Inflammatory macrophage treated with lipopolysaccharide for 4 hours (primary cell): ENCODE results near the gene SLC26A11.
"Not testable (repeated sequence)": the region's sequence is repeated elsewhere in the genome, so short reads cannot be mapped to it uniquely, and the experiment has no call there.

Experiments
- DNase-seq: peaks from one replicate; pipeline ENCODE4 v3.0.0-alpha.2; 2020

Gene SLC26A11

DNA sequence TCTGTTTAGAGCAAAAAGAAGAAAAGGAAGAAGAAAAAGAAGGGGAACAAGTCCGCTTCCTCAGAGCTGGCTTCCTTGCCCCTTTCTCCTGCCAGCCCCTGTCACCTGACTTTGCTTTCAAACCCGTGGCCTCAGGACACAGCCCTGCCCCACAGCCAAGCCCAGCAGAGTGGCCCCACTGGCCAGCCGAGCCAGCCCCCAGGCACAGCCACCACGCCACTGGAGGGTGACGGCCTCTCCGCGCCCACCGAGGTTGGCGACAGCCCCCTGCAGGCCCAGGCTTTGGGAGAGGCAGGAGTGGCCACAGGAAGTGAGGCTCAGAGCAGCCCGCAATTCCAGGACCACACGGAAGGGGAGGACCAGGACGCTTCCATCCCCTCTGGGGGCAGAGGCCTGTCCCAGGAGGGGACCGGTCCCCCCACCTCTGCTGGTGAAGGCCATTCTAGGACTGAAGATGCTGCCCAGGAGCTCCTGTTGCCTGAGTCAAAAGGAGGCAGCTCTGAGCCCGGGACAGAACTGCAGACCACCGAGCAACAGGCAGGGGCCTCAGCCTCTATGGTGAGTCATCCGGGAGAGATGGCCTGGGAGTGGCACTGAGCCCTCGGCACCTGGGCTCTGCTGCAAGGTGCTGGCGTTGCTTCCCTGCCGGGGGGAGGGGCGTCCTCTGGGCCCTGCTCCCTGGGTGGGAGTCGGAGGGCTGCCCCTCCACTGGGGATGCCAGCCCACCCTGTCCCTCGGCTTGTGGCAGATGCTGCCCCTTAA, 67.8 kb downstream of the SLC26A11 start:
- no peak for DNase-seq

DNA sequence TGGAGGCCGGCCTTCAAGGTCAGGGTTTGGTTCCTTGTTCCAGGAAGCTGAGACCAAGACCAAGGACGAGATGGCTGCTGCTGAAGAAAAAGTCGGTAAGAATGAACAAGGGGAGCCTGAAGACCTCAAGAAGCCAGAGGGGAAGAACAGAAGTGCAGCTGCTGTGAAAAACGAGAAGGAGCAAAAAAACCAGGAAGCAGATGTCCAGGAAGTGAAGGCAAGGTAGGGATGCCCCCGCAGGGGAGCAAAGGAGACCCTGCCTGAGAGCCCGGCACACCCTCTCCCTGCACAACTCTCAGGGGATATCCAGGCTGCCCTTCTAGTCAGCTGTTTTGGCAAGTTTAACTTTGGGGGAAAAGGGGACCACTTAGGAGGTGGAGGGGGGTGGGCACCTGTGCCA, 69.4 kb downstream of the SLC26A11 start:
- no peak for DNase-seq

DNA sequence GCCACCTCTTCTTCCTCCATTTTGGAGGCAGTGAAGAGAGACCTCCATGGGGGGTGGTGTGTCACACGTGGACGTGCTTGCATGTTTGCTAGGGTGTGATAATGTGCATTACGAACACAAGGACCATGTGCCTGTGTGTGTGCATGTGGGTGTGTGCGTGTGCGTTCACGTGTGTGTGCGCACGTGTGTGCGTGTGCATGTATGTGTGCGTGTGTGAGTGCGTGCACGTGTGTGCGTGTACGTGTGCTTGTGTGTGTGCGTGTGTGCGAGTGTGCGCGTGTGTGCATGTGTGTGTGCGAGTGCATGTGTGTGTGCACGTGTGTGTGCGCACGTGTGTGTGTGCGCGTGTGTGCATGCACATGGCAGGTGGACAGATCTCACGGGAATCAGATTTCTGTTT, 69.9 kb downstream of the SLC26A11 start:
- no peak for DNase-seq

DNA sequence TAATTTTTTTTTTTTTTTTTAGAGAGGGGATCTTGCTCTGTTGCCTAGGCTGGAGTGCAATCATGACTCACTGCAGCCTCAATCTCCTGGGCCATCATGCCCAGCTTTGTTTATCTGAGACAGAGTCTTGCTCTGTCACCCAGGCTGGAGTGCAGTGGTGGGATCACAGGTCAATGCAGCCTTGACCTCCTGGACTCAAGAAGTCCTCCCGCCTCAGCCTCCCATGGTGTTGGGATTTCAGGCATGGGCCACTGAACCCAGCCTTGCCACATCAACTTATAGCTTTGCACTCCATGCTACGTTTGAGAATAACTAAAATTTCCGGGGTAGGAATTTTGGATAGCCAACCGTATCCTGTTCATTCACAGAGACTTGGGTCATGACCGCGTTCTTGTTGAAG, 71.0 kb downstream of the SLC26A11 start:
- no peak for DNase-seq

DNA sequence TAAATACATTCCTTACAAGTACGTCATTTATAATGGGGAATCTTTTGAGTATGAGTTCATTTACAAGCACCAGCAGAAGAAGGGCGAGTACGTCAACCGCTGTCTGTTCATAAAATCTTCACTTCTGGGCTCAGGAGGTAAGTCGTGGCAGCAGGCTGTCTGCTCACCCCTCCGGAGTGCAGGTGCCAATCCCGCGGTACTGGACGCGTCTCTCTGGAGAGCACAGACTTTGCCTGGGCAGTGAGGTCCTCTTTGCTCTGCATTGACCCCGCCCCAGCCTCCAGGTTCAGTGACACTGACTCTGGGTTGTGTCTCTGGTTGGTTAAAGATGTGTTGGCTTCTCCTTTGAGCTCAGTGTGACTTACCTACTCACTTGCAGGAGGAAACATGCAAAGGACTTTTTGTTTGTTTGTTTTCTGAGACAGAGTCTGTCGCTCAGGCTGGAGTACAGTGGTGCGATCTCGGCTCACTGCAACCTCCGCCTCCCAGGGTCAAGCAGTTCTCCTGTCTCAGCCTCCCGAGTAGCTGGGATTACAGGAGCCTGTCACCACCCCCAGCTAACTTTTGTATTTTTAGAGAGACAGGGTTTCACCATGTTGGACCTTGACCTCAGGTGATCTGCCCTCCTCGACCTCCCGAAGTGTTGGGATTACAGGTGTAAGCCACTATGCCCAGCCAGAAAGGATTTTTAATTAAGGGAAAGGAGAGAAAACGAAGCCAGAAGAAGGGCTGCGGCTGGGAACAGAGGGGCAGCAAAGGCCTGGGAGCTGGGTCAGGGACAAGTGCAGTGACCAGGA, 71.7 kb downstream of the SLC26A11 start:
- no peak for DNase-seq

DNA sequence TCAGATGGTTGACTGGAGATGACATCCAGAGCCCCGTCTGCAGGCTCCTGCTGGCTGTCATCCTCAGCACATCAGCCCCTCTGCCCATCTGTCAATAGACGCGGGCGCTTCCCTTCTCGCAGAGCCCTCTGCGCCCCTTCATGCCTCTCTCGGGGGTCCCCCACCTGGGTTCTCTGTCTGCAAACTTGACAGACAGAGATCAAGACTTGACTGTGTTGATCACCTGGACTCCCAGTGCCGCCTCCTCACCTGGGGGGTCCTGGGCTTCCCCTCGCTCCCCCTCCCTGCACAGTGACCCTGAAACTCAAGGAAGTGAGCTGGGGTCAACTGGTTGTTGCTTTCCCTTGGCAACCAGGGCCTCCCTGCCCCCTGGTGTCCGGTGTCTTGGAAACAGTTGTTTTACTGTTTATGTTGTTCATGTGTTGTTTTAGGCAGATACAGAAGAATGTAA, 72.3 kb downstream of the SLC26A11 start:
- no peak for DNase-seq

DNA sequence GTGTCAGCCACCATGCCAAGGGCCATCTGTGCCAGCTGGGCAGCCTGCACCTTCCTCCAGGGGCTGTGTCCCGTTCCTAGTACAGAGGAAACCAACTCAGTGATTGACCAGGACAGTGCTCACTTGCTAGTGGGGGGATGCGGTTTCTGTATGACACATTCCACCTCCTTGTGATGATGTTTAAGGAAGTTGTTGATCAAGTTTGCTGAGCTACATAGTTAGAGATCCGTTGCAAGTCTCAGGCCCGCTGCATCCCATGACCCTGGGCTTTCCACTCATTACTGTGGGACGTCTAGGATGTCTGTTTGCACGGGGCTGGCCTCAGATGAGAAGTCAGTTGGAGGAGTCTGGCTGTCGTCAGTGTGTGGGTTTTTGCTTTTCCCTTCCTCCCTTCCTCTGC, 74.0 kb downstream of the SLC26A11 start:
- peak; percentile 67 for DNase-seq

DNA sequence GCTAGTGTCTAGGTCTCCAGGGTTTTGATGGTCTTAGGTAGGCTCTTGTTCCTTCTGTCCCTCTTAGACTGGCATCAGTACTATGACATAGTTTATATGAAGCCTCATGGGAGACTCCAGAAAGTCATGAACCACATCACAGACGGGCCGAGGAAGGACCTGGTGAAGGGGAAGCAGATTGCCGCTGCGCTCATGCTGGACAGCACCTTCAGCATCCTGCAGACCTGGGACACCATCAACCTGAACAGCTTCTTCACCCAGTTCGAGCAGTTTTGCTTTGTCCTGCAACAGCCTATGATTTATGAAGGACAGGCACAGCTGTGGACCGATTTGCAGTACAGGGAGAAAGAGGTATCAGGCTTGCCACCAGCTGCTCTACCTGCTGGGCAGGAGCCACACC, 74.4 kb downstream of the SLC26A11 start:
- DNase-seq, result no peak

DNA sequence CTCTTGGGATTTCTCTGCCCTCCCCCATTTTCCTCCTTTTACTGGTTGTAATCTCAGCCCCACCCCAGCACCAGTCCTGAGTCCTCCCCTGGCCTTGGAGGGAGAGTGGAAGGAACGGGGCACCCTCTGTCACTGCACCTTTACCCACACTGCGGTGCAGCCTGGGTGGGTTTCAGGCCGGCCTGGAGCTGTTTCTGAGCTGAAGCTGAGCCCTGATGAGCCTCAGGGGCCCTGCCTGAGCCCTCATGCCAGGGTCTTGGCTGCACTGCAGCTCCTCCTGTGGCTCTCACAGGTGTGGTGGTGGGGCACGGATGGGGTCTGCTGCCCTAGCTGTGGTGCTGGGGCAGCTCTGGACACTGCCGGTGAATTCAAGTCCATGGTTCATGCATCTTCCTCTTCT, 74.9 kb downstream of the SLC26A11 start:
- DNase-seq, result no peak

DNA sequence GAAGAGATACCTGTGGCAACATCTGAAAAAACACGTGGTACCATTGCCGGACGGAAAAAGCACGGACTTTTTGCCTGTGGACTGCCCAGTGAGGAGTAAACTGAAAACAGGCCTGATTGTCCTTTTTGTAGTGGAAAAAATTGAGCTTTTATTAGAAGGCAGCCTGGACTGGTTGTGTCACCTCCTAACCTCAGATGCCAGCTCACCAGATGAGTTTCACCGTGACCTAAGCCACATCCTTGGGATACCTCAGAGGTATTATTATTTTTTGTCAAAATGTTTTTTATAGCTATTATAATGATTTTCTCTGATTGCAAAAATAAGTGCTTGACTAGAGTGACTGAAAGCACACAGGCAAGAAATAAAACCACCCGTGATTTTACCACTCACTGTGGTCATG, 75.3 kb downstream of the SLC26A11 start:
- DNase-seq, result no peak

DNA sequence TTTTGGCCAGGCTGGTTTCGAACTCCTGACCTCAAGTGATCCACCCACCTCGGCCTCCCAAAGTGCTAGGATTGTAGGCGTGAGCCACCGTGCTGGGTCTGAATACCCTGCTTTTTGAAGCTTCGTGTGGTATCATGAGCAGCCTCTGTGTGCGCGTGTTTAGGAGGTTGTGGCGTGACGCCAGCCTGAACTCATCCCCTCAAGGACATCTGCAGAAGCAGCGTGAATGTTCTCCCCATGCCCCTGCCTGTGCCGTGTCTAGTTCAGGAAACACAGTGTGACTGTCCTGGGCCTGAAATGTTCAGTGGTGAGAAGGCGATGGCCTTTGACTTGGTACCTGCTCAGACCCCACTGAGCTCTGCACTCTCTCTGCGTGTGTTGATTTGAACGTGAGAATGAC, 76.0 kb downstream of the SLC26A11 start:
- DNase-seq, result no peak

DNA sequence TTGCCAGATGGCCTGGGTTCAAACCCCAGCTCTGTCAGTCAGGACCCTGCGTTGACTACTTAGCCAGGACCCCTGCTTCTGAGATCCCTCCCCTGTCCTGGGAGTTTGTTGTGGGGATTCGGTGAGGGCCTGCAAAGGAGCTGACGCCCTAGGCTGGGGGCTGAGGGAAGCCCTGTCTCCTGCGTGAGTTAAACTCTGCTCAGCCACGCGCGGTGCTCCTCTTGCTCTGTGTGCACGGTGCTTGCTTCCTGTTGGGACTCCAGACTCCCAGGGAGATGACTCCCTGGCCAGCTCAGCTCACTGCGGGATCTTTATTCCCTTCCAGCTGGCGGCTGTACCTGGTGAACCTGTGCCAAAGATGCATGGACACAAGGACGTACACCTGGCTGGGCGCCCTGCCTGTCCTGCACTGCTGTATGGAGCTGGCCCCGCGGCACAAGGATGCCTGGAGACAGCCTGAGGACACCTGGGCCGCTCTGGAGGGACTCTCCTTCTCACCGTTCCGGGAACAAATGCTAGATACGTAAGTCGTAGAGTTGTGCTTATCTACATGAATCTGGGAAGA, 77.9 kb downstream of the SLC26A11 start:
- no peak for DNase-seq

DNA sequence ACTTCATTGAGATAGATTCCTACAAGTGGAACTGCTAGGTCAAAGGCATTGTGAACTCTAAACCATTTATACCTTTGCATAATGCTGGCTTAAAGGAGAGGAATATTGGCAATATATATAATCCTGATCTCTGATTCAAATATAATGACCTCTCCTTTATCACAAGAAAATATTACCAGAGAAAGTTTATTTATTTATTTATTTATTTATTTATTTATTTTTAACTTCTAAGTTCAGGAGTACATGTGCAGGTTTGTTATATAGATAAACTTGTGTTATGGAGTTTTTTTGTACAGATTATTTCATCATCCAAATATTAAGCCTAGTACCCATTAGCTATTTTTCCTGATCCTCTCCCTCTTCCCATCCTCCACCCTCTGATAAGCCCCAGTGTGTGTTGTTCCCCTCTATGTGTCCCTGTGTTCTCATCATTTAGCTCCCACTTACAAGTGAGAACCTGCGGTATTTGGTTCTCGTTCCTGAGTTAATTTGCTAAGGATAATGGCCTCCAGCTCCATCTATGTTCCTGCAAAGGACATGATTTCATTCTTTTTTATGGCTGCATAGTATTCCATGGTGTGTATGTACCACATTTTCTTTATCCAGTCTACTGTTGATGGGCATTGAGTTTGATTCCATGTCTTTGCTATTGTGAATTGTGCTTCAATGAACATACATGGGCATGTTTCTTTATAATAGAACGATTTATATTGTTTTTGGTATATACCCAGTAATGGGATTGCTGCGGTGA, 79.3 kb downstream of the SLC26A11 start:
- not testable (repeated sequence) for DNase-seq

DNA sequence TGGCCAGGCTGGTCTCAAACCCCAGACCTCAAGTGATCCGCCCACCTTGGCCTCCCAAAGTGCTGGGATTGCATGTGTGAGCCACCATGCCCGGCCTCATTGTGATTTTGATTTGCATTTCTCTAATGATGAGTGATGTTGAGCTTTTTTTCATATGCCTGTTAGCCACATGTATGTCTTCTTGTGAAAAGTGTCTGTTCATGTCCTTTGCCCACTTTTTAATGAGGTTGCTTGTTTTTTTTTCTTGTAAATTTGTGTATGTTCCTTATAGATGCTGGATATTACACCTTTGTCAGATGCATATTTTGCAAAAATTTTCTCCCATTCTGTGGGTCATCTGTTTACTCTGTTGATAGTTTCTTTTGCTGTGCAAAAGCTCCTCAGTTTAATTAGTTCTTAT, 80.5 kb downstream of the SLC26A11 start:
- not testable (repeated sequence) for DNase-seq
